Prostate gland (tissue), 2 donors: Measurements from ENCODE around the gene GRP. TPM values are rescaled to one million over a fixed set of nuclear protein-coding genes. Genes with fewer than 3 reads are reported as not detected.

Source experiments
- DNase-seq: peaks from one replicate; pipeline ENCODE4 v3.0.0-alpha.2; 2019; ENCODE audit warnings: low spot score
- H3K27ac ChIP-seq, 2 donors: fragments of 200-600 bp; sonication (generic); 2 replicates each; pipeline ENCODE4 v1.5.1; 2017 to 2019
- H3K27me3 ChIP-seq: fragments of 200-600 bp; sonication (generic); replicated peaks from 2 replicates; pipeline ENCODE4 v1.5.1; 2019; ENCODE audit not compliant: insufficient read depth
- H3K36me3 ChIP-seq, 2 donors: fragments of 200-600 bp; sonication (generic); 1 replicate in 1 of 2; 2 replicates in 1 of 2; pipeline versions ENCODE4 v1.5.1 to v1.8.1; 2017 to 2019
- H3K4me1 ChIP-seq: fragments of 200-600 bp; sonication (generic); replicated peaks from 2 replicates; pipeline ENCODE4 v1.5.1; 2019
- H3K4me3 ChIP-seq, 2 donors: fragments of 200-600 bp; sonication (generic); 2 replicates each; pipeline ENCODE4 v1.5.1; 2017 to 2019
- H3K9me3 ChIP-seq: fragments of 200-600 bp; sonication (generic); 2 replicates; pipeline ENCODE4 v1.5.1; 2017
- CTCF ChIP-seq, 4 experiments: fragments of 200-600 bp in 2 of 4; fragments of 450-650 bp in 2 of 4; sonication (generic) in 2 of 4; IDR thresholded peaks; 1 replicate in 3 of 4; 2 replicates in 1 of 4; pipeline ENCODE4 v1.5.1; 2016 to 2019; ENCODE audit warnings: antibody characterized with exemption in 4 of 4, mild to moderate bottlenecking in 2 of 4, moderate library complexity in 2 of 4
- POLR2A ChIP-seq: fragments of 450-650 bp; IDR thresholded peaks from one replicate; pipeline ENCODE4 v1.6.1; 2016; ENCODE audit warnings: antibody characterized with exemption, mild to moderate bottlenecking
- POLR2AphosphoS5 ChIP-seq: sonication (generic); formaldehyde crosslinking; IDR thresholded peaks from one replicate; pipeline ENCODE4 v1.6.1; 2017; ENCODE audit warnings: antibody characterized with exemption
- WGBS: methylation state at CpG from one replicate; pipeline ENCODE4 v1.1.5; 2018; 5-methylcytosine and 5-hydroxymethylcytosine counted together
- intact Hi-C: fragments of 100-400 bp; cut with DNase I; formaldehyde crosslinking; loops from one replicate; pipeline ENCODE4 v1.14.2; 2022
- total RNA-seq, 2 donors: library from RNA; depleted of rRNA; stranded (reverse); fragments of >200 nt; gene quantifications; one replicate each; pipeline ENCODE4 v1.1.0, GENCODE V29; 2016

GRP gene
- total RNA-seq, 2 donors from 2014 or later: 1.4 TPM; not detected in 1

GRCh38 chr18:59200787-59201186 is 19.2 kb upstream of the GRP start:
- Histone ChIP-seq H3K27ac (no peak overlapping the region), H3K36me3 (no peaks in the 10 kb centered on the region), H3K4me1 (no peaks in the 10 kb centered on the region), H3K4me3 (no peak overlapping the region), H3K27me3 (no peaks in the 10 kb centered on the region), H3K9me3 (no peaks in the 10 kb centered on the region)
- intact Hi-C loops: no loop called here
- no peak for TF ChIP-seq CTCF (IDR thresholded peaks at IDR 0.05)
- no peak for TF ChIP-seq POLR2A
- no peak for TF ChIP-seq POLR2AphosphoS5
- DNase-seq: no peak
- WGBS: 71% methylated on average over 3 of the region's 3 CpGs

- TF ChIP-seq POLR2A: no peak
- TF ChIP-seq POLR2AphosphoS5: no peak
- no peak for TF ChIP-seq CTCF (IDR thresholded peaks at IDR 0.05)
- Histone ChIP-seq H3K27ac (no peak overlapping the region), H3K4me3 (no peak overlapping the region), H3K27me3 (no peaks in the 10 kb centered on the region), H3K4me1 (no peaks in the 10 kb centered on the region), H3K36me3 (no peaks in the 10 kb centered on the region), H3K9me3 (no peaks in the 10 kb centered on the region)
- DNase-seq: no peak
- intact Hi-C loops: no loop called here
Observed at GRCh38 chr18:59202258-59202820, 17.6 kb upstream of the GRP start.

GRCh38 chr18:59207506-59207905 is 12.5 kb upstream of the GRP start:
- Histone ChIP-seq H3K36me3 (no peaks in the 10 kb centered on the region), H3K4me1 (no peaks in the 10 kb centered on the region), H3K27me3 (no peaks in the 10 kb centered on the region), H3K9me3 (no peaks in the 10 kb centered on the region), H3K27ac (no peak overlapping the region), H3K4me3 (no peak overlapping the region)
- WGBS: 85% methylated on average over 6 of the region's 6 CpGs
- TF ChIP-seq POLR2A (no peak), CTCF (IDR thresholded peaks at IDR 0.05) (no peak), POLR2AphosphoS5 (no peak)
- intact Hi-C loops: no loop called here
- no peak for DNase-seq

GRCh38 chr18:59208602-59209125 is 11.3 kb upstream of the GRP start:
- TF ChIP-seq POLR2AphosphoS5 (no peak), POLR2A (no peak), CTCF (IDR thresholded peaks at IDR 0.05) (no peak)

GRCh38 chr18:59210299-59210698 is 9.7 kb upstream of the GRP start:
- H3K9me3 ChIP-seq: no peaks in the 10 kb centered on the region
- H3K27ac ChIP-seq: no peak overlapping the region
- no peaks in the 10 kb centered on the region for H3K4me1 ChIP-seq
- WGBS: 86% methylated on average over 4 of the region's 4 CpGs
- no peak for DNase-seq
- no peak overlapping the region for H3K4me3 ChIP-seq
- H3K36me3 ChIP-seq: no peaks in the 10 kb centered on the region
- H3K27me3 ChIP-seq: no peaks in the 10 kb centered on the region
- no peak for TF ChIP-seq POLR2AphosphoS5
- TF ChIP-seq POLR2A: no peak
- no peak for TF ChIP-seq CTCF (IDR thresholded peaks at IDR 0.05)
- intact Hi-C loops: no loop called here

More at GRCh38 chr18:59208602-59209125, 11.3 kb upstream of the GRP start:
- Histone ChIP-seq H3K27ac (no peak overlapping the region), H3K9me3 (no peaks in the 10 kb centered on the region), H3K4me1 (no peaks in the 10 kb centered on the region), H3K4me3 (no peak overlapping the region), H3K36me3 (no peaks in the 10 kb centered on the region), H3K27me3 (no peaks in the 10 kb centered on the region)
- intact Hi-C loops: no loop called here
- DNase-seq: no peak
- WGBS: 36% methylated on average over 6 of the region's 6 CpGs
